ACC112 (cell line): Measurements from ENCODE around the gene CHCHD5.

Experiments
- H2AFZ ChIP-seq: fragments of 200-600 bp; sonication (generic); one replicate; pipeline ENCODE4 v1.6.0; 2017; ENCODE audit warnings: antibody characterized with exemption, low read length; ENCODE audit not compliant: unreplicated experiment
- H3K27ac ChIP-seq: fragments of 200-600 bp; sonication (generic); 2 replicates; pipeline ENCODE4 v1.5.1; 2014; ENCODE audit warnings: low read depth, mild to moderate bottlenecking, antibody characterized with exemption, low read length, moderate library complexity
- H3K27me3 ChIP-seq: fragments of 200-600 bp; sonication (generic); 2 replicates; pipeline ENCODE4 v1.6.1; 2014; ENCODE audit warnings: mild to moderate bottlenecking, antibody characterized with exemption, low read length, moderate library complexity, mixed read lengths; ENCODE audit not compliant: insufficient read depth
- H3K36me3 ChIP-seq: fragments of 200-600 bp; sonication (generic); 2 replicates; pipeline ENCODE4 v1.6.1; 2016; ENCODE audit warnings: mild to moderate bottlenecking, antibody characterized with exemption, low read length, moderate library complexity, mixed read lengths; ENCODE audit not compliant: insufficient read depth
- H3K4me1 ChIP-seq: fragments of 200-600 bp; sonication (generic); one replicate; pipeline ENCODE4 v1.6.1; 2016; ENCODE audit warnings: low read length, mixed read lengths; ENCODE audit not compliant: insufficient read depth, unreplicated experiment, control insufficient read depth
- H3K4me3 ChIP-seq: fragments of 200-600 bp; sonication (generic); 2 replicates; pipeline ENCODE4 v1.5.1; 2014; ENCODE audit warnings: mild to moderate bottlenecking, low read depth, low read length
- H3K79me2 ChIP-seq: fragments of 200-600 bp; sonication (generic); one replicate; pipeline ENCODE4 v1.6.0; 2016; ENCODE audit warnings: low read length; ENCODE audit not compliant: control insufficient read depth, unreplicated experiment, insufficient read depth

The CHCHD5 gene

DNA sequence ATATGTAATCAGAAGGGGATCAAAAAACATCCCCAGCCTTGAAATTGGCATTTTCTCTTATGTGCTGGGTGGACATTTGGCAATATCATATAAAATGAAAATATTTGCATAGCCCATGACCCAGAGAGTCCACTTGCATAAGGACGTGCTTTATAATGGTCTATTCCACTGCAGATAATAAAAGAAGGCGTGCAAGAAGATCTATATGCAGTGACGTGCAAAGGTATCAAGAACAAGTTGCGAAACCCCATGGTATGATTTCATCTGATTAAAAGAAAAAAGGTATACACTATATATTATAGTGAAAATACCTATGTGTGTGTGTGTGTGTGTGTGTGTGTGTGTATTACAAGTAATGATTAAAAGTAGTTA, 52.9 kb downstream of the CHCHD5 start:
- H3K4me1 ChIP-seq = peaks cover 25% of the 10 kb centered on the region
- H3K79me2 ChIP-seq = no peaks in the 10 kb centered on the region
- no peaks in the 10 kb centered on the region for H3K36me3 ChIP-seq

More for the DNA sequence above, 52.9 kb downstream of the CHCHD5 start:
- Histone ChIP-seq H3K4me3 (no peak overlapping the region), H2AFZ (no peak overlapping the region), H3K27ac (no peak overlapping the region), H3K27me3 (no peaks in the 10 kb centered on the region)
